Tibial nerve (tissue), 4 donors: ENCODE results near the gene CD7.

Experiments used
- EP300 ChIP-seq, 2 donors: sonication (generic); formaldehyde crosslinking; IDR thresholded peaks; one replicate each; pipeline ENCODE4 v1.6.1; 2017; ENCODE audit warnings: antibody characterized with exemption in 2 of 2, mild to moderate bottlenecking in 1 of 2
- POLR2A ChIP-seq, 2 donors: fragments of 450-650 bp; IDR thresholded peaks; one replicate each; pipeline ENCODE4 v1.6.1; 2017; ENCODE audit warnings: antibody characterized with exemption in 2 of 2, mild to moderate bottlenecking in 2 of 2, moderate library complexity in 2 of 2
- TF ChIP-seq, protein P1 (sequence below), 5 experiments: fragments of 200-600 bp in 3 of 5; fragments of 450-650 bp in 2 of 5; sonication (generic) in 3 of 5; IDR thresholded peaks; one replicate each; pipeline ENCODE4 v1.5.1; 2016 to 2019; ENCODE audit warnings: antibody characterized with exemption in 5 of 5, mild to moderate bottlenecking in 3 of 5, moderate library complexity in 2 of 5

DNA sequence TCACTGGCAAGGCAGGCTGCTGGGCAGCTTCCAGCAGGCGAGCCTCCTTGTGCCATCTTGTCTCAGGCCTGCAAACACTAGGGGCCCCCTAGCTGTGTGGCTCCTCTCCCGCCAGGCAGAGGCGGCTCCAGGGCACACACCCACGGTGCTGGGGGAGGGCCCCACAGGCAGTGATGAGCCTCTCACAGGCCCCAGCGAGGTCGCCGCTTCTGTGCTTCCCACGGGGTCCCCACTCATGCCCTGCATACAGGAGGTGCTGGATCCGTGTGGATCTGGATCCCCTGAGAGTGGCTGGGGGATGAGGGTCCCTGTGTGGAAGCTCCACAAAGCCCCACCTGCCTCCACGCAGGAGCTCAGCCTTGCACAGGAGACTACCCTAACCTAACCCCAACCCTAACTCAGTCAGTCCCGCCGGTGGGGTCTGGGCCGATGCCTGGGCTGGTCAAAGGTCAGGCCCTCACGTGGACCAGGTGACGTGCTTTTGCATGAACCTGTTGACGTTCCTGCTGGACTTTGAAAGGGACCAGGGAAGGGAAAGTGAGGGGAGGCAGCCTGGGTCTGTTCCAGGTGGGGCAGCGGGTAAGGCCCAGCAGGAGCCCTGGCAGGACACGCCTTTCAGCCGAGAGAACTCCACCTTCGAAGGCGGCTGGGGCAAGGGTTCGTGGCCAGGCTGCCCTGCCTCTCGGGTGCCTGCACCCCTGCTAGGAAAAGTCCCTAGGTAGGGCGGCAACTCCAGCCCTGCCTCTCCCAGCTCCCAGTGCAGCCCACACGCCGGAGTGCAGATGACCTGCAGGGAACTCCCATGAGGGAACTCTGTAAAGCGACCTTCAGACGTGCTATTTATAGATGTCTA lies 11.0 kb upstream of the CD7 start:
- TF ChIP-seq, protein P1, sequence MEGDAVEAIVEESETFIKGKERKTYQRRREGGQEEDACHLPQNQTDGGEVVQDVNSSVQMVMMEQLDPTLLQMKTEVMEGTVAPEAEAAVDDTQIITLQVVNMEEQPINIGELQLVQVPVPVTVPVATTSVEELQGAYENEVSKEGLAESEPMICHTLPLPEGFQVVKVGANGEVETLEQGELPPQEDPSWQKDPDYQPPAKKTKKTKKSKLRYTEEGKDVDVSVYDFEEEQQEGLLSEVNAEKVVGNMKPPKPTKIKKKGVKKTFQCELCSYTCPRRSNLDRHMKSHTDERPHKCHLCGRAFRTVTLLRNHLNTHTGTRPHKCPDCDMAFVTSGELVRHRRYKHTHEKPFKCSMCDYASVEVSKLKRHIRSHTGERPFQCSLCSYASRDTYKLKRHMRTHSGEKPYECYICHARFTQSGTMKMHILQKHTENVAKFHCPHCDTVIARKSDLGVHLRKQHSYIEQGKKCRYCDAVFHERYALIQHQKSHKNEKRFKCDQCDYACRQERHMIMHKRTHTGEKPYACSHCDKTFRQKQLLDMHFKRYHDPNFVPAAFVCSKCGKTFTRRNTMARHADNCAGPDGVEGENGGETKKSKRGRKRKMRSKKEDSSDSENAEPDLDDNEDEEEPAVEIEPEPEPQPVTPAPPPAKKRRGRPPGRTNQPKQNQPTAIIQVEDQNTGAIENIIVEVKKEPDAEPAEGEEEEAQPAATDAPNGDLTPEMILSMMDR (IDR thresholded peaks at IDR 0.05): no peak
- TF ChIP-seq EP300 (IDR thresholded peaks at IDR 0.05) (no peak), POLR2A (IDR thresholded peaks at IDR 0.05) (no peak)
